HG03066 (cell line): ENCODE measurements around the gene E2F7.
"Not testable (repeated sequence)": the region's sequence is repeated elsewhere in the genome, so short reads cannot be mapped to it uniquely, and the experiment has no call there.

Experiments used
- ATAC-seq: cut with Tn5 transposase; IDR thresholded peaks from one replicate; pipeline ENCODE4 v1.9.1; 2021; ENCODE audit warnings: low read depth; ENCODE audit not compliant: unreplicated experiment

Gene E2F7, protein sequence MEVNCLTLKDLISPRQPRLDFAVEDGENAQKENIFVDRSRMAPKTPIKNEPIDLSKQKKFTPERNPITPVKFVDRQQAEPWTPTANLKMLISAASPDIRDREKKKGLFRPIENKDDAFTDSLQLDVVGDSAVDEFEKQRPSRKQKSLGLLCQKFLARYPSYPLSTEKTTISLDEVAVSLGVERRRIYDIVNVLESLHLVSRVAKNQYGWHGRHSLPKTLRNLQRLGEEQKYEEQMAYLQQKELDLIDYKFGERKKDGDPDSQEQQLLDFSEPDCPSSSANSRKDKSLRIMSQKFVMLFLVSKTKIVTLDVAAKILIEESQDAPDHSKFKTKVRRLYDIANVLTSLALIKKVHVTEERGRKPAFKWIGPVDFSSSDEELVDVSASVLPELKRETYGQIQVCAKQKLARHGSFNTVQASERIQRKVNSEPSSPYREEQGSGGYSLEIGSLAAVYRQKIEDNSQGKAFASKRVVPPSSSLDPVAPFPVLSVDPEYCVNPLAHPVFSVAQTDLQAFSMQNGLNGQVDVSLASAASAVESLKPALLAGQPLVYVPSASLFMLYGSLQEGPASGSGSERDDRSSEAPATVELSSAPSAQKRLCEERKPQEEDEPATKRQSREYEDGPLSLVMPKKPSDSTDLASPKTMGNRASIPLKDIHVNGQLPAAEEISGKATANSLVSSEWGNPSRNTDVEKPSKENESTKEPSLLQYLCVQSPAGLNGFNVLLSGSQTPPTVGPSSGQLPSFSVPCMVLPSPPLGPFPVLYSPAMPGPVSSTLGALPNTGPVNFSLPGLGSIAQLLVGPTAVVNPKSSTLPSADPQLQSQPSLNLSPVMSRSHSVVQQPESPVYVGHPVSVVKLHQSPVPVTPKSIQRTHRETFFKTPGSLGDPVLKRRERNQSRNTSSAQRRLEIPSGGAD

DNA sequence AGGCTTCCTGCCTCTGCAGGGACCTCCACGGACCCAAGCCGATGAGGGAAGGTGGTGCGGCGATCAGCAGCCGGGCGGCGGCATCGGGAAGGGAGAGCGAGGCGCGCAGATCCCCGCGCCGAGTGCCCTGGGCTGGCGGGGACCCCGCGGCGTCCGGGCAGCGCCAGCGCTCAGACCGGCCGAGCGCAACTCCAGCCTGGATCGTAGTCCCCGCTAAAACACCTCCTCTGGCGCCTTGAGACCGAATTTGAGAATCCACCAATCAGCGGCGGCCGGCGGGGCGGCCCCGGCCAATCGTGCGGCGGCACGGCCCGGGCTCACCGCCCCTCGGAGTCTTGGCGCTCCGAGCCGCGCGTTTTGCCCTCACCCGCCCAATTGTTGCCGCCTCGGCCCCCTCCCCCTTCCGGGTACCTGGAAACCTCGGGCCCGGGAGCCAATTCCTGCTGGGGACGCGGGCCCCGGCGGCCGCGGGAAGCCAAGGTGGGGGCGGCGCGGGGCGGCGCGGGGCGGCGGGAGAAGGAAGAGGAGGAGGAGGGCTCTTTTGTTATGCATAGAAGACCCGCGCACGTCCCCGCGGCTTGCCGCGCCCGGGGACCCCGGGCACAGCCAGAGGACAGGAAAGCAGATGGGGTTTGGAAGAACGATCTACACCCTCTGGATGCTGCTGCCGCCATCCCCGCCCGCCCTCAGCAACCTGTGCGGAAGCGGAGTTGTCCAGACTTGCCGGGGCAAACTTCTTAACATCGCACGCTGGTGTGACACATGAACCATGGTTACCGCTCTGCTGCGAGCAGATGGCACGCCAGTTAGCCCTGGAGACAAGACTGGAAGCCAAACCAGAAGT lies at the start of gene E2F7:
E2F7 (minus strand) TSS at position 209 of the 844 bp plus-strand sequence. CDS start 934 bp downstream, outside the sequence.
- peak; percentile 63 for ATAC-seq

GRCh38 chr12:77113971-77114370 lies 48.6 kb upstream of the E2F7 start:
- no peak for ATAC-seq

- ATAC-seq, result no peak
Measured at GRCh38 chr12:77108707-77109106, 43.3 kb upstream of the E2F7 start.

DNA sequence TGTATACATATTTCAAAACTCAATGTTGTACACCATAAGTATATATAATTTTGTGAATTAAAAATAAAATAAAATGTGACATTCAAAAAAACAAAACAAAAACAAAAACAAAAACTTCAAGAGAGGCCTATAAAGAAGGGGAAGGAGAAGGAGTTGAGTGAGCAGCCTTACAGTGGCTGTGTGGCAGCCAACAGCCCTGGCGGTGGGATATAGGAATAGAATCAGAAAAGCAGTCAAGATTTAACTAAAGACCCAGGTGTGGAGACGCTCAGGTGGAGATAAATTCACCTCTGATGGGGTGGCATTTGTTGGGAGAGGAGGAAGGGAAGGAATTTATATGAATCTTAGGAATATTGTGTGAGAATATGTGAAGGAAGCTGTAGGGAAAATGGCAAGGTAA lies 41.8 kb upstream of the E2F7 start:
- no peak for ATAC-seq

- no peak for ATAC-seq
Measured at GRCh38 chr12:77104792-77105191, 39.4 kb upstream of the E2F7 start.

GRCh38 chr12:77104286-77104685 lies 38.9 kb upstream of the E2F7 start:
- ATAC-seq, result no peak

- no peak for ATAC-seq
Measured at GRCh38 chr12:77102691-77103090, 37.3 kb upstream of the E2F7 start.

DNA sequence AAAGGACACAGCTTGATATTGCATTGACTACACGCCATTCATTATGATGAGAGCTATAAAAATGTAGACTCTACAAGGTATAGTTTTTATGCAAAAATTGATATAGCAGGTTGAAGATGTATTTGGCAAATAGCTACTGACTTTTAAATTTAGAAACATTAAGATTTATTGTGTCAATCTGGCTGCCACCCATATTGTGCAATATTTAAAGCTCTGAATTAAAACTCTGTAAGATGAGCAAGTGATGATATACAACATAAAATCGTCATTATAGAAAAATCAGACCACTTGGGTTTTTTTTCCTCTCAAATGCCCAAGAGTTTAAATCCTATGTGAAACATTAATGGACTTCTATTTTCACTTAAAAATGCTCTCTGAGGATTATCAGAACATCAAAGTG lies 36.8 kb upstream of the E2F7 start:
- ATAC-seq, result no peak

DNA sequence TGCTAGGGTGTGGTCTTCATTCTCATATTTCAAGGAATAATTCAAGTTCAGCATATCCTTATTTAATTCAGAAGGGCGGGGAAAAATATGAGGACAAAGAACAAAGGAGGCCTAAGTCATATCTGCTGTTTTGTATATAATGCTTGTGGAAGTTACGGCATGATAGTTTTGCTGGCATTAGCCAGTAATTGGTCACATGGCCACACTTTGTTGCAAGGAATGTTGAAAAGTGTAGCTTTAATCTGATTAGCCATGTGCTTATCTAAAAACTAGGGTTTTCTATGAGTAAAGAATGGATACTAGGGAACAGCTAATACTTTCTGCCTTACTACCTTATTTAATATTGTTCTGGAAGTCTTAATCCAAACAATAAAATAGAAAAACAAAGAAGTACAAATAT lies 34.4 kb upstream of the E2F7 start:
- ATAC-seq, result no peak

GRCh38 chr12:77097846-77098245 lies 32.5 kb upstream of the E2F7 start:
- ATAC-seq, result no peak

GRCh38 chr12:77092227-77092626 lies 26.9 kb upstream of the E2F7 start:
- ATAC-seq, result not testable (repeated sequence)

GRCh38 chr12:77089686-77090220 lies 24.4 kb upstream of the E2F7 start:
- no peak for ATAC-seq

DNA sequence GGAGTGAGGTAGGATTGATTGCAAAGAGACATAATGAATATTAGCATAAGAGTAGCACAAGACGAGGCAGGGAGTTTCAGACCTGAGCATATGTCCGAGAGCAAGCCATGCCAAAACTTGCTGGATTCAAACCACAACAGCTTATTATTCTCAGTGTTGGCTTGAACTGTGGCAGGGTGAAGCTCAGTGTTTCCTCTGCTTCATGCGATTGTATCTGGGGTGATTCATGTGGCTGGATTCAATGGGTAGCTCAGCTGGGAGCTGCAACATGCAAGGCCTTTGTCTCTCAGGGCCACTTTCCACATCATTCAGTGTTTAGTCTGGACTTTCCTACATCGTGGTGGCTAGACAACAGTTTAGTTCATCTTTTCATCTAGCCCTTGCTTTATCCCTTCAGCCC lies 22.1 kb upstream of the E2F7 start:
- ATAC-seq, result no peak

DNA sequence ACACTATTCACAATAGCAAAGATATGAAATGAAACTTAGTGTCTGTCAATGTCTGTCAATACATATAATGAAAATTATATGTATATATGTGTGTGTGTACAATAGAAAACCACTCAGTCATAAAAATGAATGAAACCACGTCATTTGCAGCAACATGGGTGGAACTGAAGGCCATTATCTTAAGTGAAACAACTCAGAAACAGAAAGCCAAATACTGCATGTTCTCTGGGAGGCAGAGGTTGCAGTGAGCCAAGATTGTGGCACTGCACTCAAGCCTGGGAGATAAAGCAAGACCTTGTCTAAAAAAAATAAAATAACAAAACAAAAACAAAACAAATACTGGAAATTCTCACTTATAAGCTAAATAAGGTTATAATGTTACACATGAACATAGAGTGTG lies 16.7 kb upstream of the E2F7 start:
- no peak for ATAC-seq

- ATAC-seq, result no peak
Measured at GRCh38 chr12:77079631-77080030, 14.3 kb upstream of the E2F7 start.

DNA sequence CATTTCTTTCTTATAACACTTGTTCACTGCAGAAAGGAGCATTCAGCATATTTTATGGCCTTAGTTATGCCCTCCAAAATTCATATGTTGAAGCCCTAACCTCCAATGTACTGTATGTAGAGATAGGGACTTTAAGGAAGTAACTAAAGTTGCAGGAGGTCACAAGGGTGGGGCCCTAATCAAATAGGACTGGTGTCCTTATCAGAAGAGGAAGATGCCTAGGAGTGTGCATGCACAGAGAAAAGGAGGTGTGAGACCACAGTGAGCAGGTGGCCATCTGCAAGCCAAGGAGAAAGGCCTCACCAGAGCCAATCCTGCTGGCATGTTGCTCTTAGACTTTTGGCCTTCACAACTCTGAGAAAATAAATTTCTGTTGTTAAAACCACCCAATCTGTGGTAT lies 12.9 kb upstream of the E2F7 start:
- ATAC-seq, result no peak

GRCh38 chr12:77076886-77077285 lies 11.5 kb upstream of the E2F7 start:
- no peak for ATAC-seq

GRCh38 chr12:77073894-77074293 lies 8.5 kb upstream of the E2F7 start:
- not testable (repeated sequence) for ATAC-seq

GRCh38 chr12:77072833-77073495 lies 7.6 kb upstream of the E2F7 start:
- ATAC-seq, result no peak
